Hepatocyte (in vitro differentiated cells): ENCODE data around the gene ALDH9A1. TPM values are rescaled to one million over a fixed set of nuclear protein-coding genes. Genes with fewer than 3 reads are reported as not detected.

Experiments used
- DNase-seq: peaks from one replicate; pipeline ENCODE4 v3.0.0-alpha.2; 2016; ENCODE audit warnings: low spot score
- H2AFZ ChIP-seq: fragments of 200-600 bp; sonication (generic); 2 replicates; pipeline ENCODE4 v1.6.0; 2016; ENCODE audit warnings: antibody characterized with exemption, mild to moderate bottlenecking
- H3K27ac ChIP-seq: fragments of 200-600 bp; sonication (generic); 2 replicates; pipeline ENCODE4 v1.5.1; 2016; ENCODE audit warnings: mild to moderate bottlenecking
- H3K27me3 ChIP-seq: fragments of 200-600 bp; sonication (generic); 2 replicates; pipeline ENCODE4 v1.6.1; 2016
- H3K36me3 ChIP-seq: fragments of 200-600 bp; sonication (generic); replicated peaks from 2 replicates; pipeline ENCODE4 v1.5.1; 2016; ENCODE audit warnings: low read depth; ENCODE audit not compliant: insufficient read depth
- H3K4me1 ChIP-seq: fragments of 200-600 bp; sonication (generic); 2 replicates; pipeline ENCODE4 v1.5.1; 2016; ENCODE audit warnings: mild to moderate bottlenecking, moderate library complexity; ENCODE audit not compliant: insufficient read depth
- H3K4me2 ChIP-seq: fragments of 200-600 bp; sonication (generic); 2 replicates; pipeline ENCODE4 v1.6.0; 2016
- H3K4me3 ChIP-seq: fragments of 200-600 bp; sonication (generic); 2 replicates; pipeline ENCODE4 v1.5.1; 2016; ENCODE audit warnings: mild to moderate bottlenecking
- H3K79me2 ChIP-seq: fragments of 200-600 bp; sonication (generic); 2 replicates; pipeline ENCODE4 v1.6.0; 2017; ENCODE audit warnings: mild to moderate bottlenecking
- H3K9me2 ChIP-seq: fragments of 200-600 bp; sonication (generic); replicated peaks from 2 replicates; pipeline ENCODE4 v1.6.0; 2017; ENCODE audit warnings: mild to moderate bottlenecking; ENCODE audit not compliant: insufficient read depth
- H3K9me3 ChIP-seq: fragments of 200-600 bp; sonication (generic); 2 replicates; pipeline ENCODE4 v1.5.1; 2016; ENCODE audit warnings: low read depth, mild to moderate bottlenecking
- H4K20me1 ChIP-seq: fragments of 200-600 bp; sonication (generic); 2 replicates; pipeline ENCODE4 v1.6.0; 2016; ENCODE audit warnings: mild to moderate bottlenecking; ENCODE audit not compliant: insufficient read depth, poor library complexity, severe bottlenecking
- EZH2 ChIP-seq: fragments of 200-600 bp; sonication (generic); IDR thresholded peaks from 2 replicates; pipeline ENCODE4 v1.6.1; 2016; ENCODE audit warnings: antibody characterized with exemption, mild to moderate bottlenecking, borderline replicate concordance
- EZH2phosphoT487 ChIP-seq: fragments of 200-600 bp; sonication (generic); IDR thresholded peaks from one replicate; pipeline ENCODE4 v1.6.1; 2018; ENCODE audit warnings: antibody characterized with exemption, mild to moderate bottlenecking, low read depth, moderate library complexity; ENCODE audit not compliant: unreplicated experiment, severe bottlenecking
- WGBS: methylation state at CpG from one replicate; pipeline ENCODE4 v1.1.6; 2016; ENCODE audit warnings: low lambda C conversion rate; ENCODE audit errors: missing lambda C conversion rate; 5-methylcytosine and 5-hydroxymethylcytosine counted together
- polyA plus RNA-seq: library from polyadenylated mRNA; unstranded; fragments of >200 nt; fragmentation: Nextera tagmentation; extraction: Ambion mirVana; gene quantifications from 2 replicates; pipeline ENCODE4 v1.2.1, GENCODE V29; 2016
- total RNA-seq: library from RNA; depleted of rRNA; stranded (reverse); fragments of >200 nt; gene quantifications from 2 replicates; pipeline ENCODE4 v1.2.3, GENCODE V29; 2014
- TF ChIP-seq, protein P1 (sequence below): fragments of 200-600 bp; sonication (generic); IDR thresholded peaks from 2 replicates; pipeline ENCODE4 v1.5.1; 2016; ENCODE audit warnings: antibody characterized with exemption, mild to moderate bottlenecking; ENCODE audit not compliant: poor library complexity

The ALDH9A1 gene
- total and polyA plus RNA-seq, 2 experiments from 2014 or later: 58.6 to 63.8 TPM

DNA sequence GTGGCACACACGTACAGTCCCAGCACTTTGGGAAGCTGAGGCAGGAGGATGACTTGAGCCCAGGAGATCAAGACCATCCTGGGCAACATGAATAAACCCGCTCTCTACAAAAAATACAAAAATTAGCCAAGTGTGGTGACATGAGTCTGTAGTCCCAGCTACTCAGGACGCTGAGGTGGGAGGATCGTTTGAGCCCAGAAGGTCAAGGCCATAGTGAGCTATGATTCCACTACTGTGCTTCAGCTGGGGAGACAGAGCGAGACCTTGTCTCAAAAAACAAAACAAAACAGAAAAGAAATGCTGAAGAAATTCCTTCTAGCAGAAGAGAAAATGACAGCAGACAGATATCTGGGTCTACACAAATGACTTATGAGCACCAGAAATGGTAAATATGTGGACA is 10.3 kb downstream of the ALDH9A1 start:
- no peak for DNase-seq
- WGBS: 97% methylated on average over 5 of the region's 5 CpGs
- no peak overlapping the region for H2AFZ ChIP-seq
- H3K79me2 ChIP-seq: peaks cover 65% of the 10 kb centered on the region
- TF ChIP-seq EZH2 (no peak), EZH2phosphoT487 (no peak)
- TF ChIP-seq, protein P1, sequence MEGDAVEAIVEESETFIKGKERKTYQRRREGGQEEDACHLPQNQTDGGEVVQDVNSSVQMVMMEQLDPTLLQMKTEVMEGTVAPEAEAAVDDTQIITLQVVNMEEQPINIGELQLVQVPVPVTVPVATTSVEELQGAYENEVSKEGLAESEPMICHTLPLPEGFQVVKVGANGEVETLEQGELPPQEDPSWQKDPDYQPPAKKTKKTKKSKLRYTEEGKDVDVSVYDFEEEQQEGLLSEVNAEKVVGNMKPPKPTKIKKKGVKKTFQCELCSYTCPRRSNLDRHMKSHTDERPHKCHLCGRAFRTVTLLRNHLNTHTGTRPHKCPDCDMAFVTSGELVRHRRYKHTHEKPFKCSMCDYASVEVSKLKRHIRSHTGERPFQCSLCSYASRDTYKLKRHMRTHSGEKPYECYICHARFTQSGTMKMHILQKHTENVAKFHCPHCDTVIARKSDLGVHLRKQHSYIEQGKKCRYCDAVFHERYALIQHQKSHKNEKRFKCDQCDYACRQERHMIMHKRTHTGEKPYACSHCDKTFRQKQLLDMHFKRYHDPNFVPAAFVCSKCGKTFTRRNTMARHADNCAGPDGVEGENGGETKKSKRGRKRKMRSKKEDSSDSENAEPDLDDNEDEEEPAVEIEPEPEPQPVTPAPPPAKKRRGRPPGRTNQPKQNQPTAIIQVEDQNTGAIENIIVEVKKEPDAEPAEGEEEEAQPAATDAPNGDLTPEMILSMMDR: no peak
- no peaks in the 10 kb centered on the region for H3K9me2 ChIP-seq
- H3K9me3 ChIP-seq: no peaks in the 10 kb centered on the region
- no peaks in the 10 kb centered on the region for H3K4me1 ChIP-seq
- no peaks in the 10 kb centered on the region for H4K20me1 ChIP-seq
- no peaks in the 10 kb centered on the region for H3K36me3 ChIP-seq
- H3K27me3 ChIP-seq: no peaks in the 10 kb centered on the region
- H3K27ac ChIP-seq: no peak overlapping the region
- H3K4me2 ChIP-seq: no peak overlapping the region
- H3K4me3 ChIP-seq: no peak overlapping the region

DNA sequence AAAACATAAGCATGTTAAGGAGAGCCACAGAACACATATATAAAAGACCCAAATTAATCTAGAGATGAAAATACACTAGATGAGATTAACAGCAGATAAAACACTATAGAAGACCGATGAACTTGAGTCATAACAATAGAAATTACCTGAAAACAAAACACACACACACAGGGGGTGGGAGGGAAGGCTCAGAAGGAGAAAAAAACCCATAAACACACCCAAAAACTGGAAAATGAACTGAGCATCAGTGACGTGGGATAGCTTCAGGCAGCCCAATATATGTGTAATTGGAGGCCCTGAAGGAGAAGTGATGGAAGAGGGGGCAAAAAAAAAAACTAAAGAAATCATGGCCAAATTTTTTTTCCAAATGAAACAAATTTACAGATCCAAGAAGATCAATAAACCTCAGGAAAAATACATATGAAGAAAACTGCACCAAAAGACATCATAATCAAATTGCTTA is 11.4 kb downstream of the ALDH9A1 start:
- Histone ChIP-seq H3K4me2 (no peak overlapping the region), H3K9me2 (no peaks in the 10 kb centered on the region), H2AFZ (no peak overlapping the region), H3K27ac (no peak overlapping the region), H3K4me3 (no peak overlapping the region), H3K27me3 (no peaks in the 10 kb centered on the region), H3K79me2 (peaks cover 65% of the 10 kb centered on the region), H3K9me3 (no peaks in the 10 kb centered on the region), H4K20me1 (no peaks in the 10 kb centered on the region), H3K4me1 (no peaks in the 10 kb centered on the region), H3K36me3 (no peaks in the 10 kb centered on the region)
- DNase-seq: no peak
- 98% methylated on average over 2 of the region's 2 CpGs for WGBS
- TF ChIP-seq EZH2 (no peak), EZH2phosphoT487 (no peak)
- TF ChIP-seq, protein P1: no peak

DNA sequence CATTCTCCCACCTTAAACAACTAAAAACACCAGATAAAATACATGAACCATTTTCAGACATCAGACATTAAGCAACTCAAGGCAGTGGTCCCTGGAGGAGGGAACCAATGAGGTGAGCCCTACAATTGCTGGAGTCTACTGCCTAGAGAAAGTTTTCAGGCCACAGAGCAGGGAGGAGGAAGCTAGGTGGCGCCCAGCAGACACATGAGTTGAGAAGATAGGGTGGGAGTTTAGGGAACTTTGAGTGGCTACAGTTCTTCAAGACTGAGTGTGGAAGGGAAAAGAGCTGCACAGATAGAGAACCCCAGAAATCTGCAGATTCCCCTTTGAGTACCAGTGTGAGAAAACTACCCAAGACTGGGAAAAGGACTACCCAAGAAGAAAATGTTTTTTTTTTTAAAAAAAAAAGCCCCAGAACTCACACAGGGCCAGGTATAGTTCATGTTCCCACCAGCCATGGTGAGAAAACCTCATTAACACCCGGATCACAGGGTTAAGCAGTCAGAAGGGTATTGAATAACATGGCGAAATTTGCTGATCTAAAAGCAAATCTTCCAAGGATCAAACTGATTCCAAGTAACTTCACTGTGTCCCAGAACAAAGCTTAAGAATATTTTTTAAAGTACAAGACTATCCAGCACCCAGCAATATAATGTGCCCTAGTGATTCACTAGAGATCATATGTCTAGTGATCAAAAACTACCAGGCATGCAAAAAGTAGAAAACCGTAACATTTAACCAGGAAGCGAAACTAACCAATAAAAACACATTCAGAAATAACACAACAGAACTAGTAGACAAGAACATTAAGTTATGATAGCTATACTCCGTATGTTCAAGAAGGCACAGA is 12.0 kb downstream of the ALDH9A1 start:
- no peaks in the 10 kb centered on the region for H3K9me2 ChIP-seq
- H3K79me2 ChIP-seq: peaks cover 59% of the 10 kb centered on the region
- no peak overlapping the region for H3K4me3 ChIP-seq
- no peaks in the 10 kb centered on the region for H3K9me3 ChIP-seq
- no peak for DNase-seq
- no peaks in the 10 kb centered on the region for H3K4me1 ChIP-seq
- TF ChIP-seq, protein P1: no peak
- TF ChIP-seq EZH2phosphoT487: no peak
- TF ChIP-seq EZH2: no peak
- no peak overlapping the region for H2AFZ ChIP-seq
- H3K4me2 ChIP-seq: no peak overlapping the region
- 93% methylated on average over 6 of the region's 6 CpGs for WGBS
- H4K20me1 ChIP-seq: no peaks in the 10 kb centered on the region
- H3K27ac ChIP-seq: no peak overlapping the region
- H3K36me3 ChIP-seq: no peaks in the 10 kb centered on the region
- no peaks in the 10 kb centered on the region for H3K27me3 ChIP-seq
